NCI-H146 (cell line): ENCODE results near the gene SLC1A3.

Experiments used
- DNase-seq: peaks from one replicate; lab custom pipeline; 2025; lab: John Stamatoyannopoulos, UW

The SLC1A3 gene

DNA sequence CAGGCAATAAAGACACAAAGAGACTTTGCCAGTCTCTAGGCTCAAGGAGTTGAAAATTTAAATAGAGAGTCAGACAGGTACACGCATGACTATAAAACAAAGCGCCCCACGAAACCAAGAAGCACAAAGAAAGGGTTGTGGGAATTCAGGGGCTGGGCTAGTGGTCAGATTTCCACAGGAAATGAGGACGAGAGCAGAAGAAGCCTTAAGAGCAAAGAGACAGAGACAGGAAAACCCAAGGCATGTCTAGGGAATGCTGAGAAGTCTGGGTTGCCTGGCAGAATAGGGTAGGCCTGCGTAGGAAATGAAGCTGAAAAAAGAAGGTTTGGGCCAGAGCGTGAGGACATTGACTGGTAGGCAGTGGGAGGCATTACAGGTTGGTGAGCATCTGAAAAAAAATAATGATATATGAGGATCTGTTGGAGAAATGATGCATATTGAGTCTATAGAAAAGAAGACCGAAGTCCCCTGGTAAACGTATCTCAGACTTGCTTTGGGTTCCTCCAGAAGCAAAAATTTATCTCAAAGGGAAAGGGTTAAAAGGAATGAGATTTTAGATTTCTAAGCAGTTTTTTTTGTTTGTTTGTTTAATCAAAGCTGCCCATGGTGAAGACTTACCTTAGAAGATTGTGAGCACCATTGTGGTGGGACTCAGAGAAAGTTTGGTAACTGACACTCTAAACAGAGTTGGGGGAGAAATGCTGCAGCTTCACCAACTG, 51.8 kb downstream of the SLC1A3 start:
- DNase-seq: no peak

DNA sequence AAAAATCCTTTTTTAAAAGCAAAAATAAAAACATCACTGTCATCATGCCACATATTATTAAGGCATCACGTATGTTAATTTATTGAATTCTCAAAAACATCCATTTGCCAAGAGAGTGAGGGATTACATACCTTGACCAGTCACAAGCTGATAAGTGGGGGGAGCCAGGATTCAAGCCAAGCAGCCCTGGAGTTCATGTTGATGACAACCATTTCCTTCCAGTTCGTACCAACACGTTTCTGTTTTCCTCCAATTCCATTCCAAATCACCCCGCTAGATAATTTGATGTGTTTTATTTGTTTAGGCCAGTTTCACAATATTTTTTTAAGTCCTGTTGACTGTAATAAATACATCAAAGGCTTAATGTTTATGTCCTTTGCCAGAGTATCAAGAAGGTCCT, 53.0 kb downstream of the SLC1A3 start:
- DNase-seq: no peak

DNA sequence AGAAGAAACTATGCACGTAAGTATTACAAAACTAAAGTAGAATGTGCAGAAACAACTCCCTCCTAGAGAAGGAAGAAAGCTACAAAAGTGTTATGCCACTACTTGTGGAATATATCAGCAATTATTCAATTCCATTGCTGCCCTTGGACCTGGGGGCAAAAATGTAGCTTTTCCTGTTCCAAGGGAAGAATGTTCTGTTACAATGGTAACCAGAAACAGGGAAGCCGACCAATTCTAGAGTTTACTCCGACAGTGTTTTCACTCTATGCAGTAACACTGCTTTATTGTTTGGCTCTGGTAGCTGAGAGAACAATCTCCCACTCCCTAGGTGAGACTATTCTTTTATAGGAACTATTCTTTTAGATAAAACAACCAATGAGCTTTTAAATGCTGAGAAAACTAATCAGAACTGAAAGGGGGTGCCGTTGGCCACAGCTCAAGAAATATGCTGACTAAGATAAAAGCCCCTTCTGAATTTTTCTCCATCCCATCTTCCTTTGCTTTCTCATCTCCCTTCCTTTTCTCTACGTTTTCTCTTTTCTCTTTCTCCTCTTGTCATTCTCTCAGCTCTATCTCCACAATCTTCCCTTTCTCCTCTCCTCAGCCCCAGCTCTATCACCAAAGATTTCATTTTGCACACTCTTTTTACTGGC, 54.1 kb downstream of the SLC1A3 start:
- DNase-seq: no peak

DNA sequence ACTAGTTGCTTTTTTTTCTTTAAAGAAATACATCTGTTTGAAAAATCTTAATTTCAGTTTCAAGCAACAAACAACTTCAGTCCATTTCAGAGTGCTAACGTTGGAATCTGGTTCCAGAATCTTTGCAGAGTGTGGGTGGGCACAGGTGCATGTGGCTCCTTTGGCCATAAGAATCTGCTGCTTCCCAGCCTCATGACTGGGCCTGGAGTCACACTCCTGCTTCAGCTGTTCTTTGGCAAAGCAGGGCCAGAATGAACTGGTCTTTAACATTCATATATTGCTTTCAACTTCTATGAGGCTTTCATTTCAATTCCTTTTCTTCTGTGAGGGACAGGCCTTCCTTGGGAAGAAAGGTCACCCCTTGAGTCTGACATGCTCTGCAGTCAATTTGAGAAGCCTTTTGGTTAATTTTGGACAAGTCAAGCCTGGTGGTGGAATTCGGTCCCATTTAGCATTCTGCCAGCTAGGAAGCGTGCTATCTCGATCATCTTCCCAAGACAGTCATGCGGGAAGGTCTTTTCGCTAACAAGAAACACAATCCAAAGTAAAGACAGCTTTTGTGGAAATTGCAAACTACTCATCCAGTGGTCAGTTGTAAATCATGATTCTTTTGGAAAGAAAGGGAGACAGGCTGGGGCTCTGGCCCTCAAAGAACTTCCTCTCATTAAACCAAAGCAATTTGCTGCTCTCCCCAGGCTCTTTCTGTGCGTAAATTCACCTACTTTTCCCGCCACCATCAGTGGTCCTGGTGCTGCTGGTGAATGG, 55.2 kb downstream of the SLC1A3 start:
- DNase-seq: no peak

DNA sequence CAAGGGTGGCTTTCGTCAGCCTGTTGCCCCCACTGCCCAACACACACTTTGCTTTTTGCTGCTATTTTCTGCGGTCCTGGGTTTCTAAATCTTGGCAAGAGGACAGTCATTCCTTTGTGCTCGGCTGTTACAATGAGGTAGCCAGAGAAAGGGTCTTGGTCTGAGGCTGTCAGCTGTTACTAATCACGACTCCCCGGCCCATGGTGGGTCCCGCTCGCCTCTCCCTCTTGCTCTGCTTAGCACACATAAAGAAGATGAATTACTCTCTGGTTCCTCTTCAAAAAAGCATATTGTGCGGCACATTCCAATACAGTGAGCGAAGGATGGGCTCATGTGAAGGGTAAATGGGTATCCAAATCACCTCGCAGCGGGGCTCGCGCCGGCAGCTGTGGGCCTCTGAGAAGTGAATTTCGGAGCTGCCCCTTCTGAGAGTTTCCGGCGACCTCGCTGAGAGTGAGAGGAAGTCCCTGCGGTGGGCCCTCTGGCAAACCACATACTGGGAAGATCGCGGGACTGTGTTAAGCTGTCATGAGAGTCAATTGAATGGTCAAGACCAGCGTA, 56.0 kb downstream of the SLC1A3 start:
- DNase-seq: no peak

DNA sequence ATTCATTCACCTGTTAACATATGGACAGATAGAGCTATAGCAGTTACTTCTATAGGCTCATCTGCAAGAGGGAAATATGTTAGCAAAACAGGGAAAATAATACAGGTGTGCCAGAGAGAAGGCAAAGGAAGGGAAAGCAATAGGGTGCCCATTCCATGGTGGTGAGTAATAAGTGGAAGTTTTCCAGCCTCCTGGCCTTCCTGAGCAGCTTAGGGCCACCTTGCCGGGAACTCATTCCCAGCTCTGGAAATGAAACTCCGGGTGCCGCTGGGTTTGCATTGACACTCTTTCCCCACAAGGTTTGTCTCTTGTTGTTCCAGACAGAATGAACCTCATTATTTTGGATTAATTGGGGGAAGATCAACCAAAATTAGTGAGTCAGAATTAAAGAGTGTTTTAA, 58.4 kb downstream of the SLC1A3 start:
- no peak for DNase-seq

DNA sequence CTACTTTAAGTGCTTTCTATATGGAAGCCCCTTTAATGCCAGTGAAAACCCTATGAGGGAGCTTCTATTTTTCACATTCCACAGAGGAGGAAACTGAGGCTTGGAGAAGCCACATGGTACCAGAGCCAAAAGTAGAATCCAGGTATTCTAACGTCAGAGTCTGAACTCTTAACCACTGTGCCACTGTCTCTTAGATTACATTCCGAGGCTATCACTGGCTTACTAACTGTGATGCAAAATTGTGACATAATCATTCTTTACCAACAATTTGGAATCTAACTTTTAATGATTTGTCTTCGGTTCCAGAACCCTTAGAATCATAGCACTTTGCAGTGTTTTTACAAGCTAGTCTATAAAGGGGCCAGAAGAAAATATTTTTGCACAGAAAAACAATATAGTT, 59.2 kb downstream of the SLC1A3 start:
- no peak for DNase-seq

DNA sequence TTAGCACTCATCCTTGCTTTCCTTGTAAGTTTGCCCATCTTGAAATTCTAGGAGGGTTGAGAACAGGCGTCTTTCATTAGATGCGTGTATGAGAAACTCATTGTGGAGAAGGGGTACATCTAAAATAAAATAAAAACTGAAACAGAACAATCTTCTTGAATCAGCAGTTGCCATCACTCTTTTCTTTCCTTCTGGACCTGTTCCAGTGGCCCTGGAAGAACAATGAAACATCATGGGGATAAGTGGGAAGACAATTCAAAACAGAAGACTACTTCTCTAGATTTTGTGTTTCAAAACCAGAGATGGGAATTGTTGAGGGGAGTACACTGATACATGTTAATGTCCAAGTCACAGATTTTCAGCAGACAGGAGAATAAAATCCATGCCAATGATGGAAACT, 59.9 kb downstream of the SLC1A3 start:
- DNase-seq: no peak

DNA sequence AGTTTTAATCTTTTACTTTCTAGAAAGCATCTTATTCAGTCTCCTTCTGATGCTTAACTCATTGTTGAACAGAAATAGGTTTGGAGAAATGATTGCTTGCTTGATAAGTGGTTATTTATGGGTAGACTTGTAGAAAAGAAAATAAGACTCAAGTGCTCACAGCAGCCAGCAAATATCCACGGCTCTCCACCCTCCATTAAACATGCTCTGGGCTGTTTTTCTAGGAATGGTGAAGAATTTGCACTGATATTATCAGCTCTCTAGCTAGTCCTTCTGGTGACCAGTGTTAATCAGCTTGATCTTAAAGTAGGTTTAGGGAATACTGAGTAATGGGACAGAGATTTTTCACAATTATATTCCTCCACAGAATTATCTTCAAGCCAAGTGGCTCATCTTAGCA, 60.6 kb downstream of the SLC1A3 start:
- no peak for DNase-seq

DNA sequence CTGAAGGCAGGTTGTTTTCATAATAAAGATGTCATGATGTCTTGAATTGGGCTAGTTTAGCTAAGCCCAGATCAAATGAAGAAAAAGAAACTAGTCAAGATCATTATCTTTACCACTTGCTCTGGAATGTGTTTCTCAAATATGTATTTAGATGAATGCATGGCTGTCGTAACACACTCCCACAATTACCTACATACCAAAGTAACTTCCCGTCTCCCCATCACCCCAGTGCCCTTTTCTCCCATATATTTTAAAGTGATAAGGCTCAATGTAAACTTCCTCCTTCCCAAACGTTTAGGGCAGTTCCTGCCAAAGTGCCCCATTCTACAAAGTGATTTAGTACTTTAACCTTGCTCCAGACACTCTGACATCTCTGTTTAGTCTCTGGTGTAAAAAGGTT, 61.4 kb downstream of the SLC1A3 start:
- DNase-seq: no peak

DNA sequence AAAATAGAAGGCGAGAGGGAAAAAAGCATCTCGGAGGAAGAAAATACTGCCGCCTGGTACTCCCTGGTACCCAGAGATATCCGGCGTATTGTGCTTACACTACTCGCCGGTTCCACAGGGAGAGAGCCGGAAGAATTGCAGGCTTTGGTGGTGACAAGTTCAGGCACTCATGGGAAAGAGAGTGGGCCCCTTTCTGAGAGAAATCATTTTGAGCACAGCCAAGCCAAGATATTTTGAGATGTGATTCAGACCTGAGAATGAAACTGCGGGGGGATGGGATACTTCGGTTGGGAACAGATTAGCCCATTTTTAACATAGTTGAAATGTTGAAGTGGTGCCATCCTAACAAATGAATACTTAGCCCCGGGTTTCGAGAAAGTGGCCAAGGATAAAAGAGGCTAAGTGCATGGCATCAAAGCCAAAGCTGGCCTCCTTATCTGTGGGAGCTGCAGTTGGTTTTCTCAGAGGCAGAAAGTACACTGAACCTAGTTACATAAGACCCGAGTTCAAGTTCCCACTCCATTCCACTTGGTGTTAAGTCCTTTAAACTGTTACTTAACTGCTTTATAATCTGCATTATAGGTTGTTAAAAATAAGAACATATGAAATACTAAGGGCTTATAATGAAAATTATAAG, 62.7 kb downstream of the SLC1A3 start:
- no peak for DNase-seq

DNA sequence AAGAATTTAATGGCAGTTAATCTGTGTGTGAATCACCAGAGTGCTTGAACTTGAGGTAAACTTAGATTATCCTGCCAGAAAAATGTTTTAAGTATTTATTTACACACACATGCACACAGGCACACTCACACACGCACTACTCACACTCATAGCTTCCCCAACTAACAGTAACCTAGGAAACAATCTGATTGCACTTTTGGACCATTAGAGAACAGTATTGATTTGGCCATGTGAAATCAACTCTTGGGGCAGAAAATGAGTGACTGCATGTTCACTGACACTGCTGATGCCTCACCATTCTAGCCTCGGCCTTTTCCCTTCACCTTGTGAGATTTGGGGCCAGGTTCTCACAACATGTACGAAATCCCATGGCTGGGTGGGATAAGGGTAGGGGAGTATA, 64.1 kb downstream of the SLC1A3 start:
- no peak for DNase-seq

DNA sequence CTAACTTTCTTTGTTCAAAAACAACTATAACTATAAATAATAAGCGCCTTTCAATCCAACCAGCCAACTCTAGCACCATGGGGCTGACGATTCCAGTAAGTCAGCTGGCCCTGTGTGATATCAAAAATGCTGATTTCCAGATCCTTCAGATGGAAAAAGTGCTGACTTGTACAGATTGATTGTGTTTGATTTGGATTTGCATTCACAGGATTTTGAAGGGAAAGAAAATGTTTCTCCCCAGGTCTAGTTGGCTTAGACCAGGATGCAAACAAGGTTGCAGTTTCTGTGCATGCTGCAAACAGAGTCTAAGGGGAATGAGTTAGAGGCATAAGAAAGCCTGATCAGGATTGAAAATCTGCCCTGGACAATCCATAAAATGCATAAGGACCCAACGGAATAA, 68.9 kb downstream of the SLC1A3 start:
- no peak for DNase-seq

DNA sequence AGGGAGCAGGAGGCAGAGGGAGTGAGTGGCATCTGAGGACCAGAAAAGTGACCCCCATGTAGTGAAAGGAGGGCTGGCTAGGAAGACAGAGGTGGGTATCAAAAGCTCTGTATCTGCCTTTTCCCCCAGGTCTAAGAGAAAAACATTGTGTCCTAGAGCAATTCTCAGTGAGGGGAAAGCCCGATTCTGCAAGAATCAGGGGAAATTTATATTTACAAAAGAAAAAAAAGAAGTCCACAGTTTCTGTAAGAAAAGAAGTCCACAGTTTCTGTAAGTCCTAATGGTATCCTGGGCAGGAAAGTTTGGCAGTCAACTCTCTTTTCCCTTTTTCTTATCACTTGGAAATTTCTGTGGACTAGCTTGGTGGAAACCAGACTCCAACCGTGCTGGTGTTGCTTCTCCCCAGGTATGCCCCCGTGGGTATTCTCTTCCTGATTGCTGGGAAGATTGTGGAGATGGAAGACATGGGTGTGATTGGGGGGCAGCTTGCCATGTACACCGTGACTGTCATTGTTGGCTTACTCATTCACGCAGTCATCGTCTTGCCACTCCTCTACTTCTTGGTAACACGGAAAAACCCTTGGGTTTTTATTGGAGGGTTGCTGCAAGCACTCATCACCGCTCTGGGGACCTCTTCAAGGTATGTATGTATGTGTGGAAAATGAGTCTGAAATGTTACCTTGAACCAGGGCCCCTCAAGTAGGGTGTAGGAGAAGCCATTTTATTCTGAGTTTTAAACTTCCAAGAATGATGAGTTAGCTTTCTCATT, 73.0 kb downstream of the SLC1A3 start:
- DNase-seq: no peak

DNA sequence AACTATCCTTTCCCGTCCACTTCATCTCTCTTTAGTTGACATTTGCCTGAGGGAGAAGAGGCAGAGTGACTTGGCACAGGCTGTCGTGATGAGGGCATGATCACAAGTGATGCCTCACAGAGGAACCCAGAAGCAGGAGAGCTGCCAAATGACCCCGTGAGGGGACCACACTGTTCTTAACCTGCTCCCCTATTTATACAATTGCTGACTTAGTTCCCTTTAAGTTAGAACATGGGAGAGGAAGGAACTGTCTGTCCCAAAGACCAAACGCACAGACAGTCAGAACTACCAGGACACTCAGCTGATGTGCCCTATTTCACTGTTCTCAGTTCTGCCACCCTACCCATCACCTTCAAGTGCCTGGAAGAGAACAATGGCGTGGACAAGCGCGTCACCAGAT, 73.7 kb downstream of the SLC1A3 start:
- DNase-seq: no peak

DNA sequence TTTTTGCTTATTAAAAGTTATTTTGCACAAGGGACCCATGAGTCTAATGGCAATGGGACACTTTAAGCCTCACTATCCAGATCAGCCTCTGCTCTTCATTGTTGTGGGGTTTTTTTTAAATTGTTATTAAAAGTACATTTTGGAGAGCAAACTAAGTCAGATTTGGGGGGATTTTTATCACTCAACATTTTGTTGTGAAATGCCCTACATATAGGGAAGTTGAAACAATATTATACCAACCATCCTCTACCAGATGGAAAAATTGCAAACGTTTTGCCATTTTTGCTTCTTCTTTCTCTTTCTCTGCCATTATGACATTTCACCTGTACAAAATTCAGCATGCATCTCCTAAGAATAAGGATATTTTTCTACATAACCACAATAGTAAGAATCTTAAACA, 75.3 kb downstream of the SLC1A3 start:
- no peak for DNase-seq

DNA sequence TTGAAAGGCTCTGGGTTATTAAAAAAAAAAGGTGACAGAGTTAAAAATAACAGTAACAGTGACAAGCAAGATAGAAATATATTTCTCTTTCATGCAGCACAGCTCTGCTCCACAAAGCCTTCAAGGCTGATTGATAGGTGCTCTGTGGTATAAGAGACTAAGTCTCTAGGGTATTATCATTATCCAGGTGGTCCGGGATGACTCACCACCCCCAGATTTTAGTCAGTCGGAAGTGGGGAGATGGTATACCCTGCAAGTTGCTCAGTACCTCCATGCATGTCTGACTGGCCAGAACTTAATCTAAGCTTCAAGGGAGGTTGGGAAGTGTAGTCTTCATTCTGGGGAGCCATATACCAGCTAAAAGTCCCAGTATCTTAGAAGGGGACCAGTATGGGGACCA, 76.1 kb downstream of the SLC1A3 start:
- DNase-seq: no peak

DNA sequence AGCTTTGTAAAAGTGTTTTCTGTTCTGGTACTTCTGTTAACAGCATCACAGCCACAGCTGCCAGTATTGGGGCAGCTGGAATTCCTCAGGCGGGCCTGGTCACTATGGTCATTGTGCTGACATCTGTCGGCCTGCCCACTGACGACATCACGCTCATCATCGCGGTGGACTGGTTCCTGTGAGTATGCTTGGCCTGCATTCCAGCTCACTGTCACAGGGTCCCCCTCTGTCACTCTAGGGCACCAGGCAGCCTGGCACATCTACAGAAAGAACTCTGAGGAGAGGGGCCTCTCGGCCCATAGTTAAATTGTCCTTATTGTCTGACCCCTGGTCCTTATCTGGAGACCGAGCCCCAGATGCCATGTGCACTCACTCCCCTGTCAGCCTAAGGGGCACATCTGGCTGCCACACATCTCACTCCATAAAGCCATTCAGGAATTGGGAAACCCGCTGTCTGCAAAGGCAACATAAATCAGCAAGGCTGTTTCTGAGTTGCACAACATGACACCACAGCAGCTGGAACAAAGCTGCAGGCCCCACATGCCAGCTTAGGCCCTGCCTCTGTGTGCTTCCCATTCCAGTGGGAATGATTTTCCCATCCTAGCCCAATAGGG, 77.5 kb downstream of the SLC1A3 start:
- DNase-seq: no peak

DNA sequence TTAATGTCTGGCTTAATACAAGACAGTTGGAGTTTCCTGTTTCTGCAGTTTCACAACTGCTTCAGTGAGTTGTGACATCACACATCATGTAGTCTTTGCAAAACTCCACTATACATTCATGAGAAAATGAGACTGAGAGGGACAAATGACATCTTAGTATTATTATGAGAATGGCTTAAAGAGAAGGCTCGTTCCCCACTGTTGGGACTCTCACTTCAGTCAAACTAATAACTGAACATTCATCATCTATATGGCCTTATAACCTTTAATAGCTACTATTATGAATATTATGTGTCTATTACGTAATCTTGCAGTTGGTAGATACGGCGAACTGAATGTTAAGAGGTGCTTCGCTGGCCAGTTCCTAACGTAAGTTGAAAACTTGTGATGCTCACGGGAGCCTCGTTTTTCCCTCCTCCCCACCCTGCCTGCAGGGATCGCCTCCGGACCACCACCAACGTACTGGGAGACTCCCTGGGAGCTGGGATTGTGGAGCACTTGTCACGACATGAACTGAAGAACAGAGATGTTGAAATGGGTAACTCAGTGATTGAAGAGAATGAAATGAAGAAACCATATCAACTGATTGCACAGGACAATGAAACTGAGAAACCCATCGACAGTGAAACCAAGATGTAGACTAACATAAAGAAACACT, 79.4 kb downstream of the SLC1A3 start:
- no peak for DNase-seq

DNA sequence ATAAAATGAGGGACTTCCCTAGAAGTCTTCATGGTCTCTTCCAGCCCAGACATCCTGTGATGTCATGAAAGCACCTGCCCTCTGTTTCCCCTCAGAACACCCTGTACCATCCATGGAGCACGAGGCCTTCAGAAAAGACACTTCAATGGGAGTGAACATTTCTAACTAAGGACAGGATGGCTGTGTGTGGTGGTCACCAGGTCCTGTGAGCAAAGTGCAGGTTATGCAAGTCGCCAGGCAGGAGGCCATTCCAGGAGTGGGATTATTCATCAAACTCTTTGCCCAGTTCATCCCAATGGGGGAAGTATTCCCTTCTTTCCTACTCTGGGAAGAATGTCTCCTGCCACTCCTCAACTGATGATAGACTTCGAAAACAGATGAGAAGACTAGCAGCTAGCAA, 80.5 kb downstream of the SLC1A3 start:
- no peak for DNase-seq

DNA sequence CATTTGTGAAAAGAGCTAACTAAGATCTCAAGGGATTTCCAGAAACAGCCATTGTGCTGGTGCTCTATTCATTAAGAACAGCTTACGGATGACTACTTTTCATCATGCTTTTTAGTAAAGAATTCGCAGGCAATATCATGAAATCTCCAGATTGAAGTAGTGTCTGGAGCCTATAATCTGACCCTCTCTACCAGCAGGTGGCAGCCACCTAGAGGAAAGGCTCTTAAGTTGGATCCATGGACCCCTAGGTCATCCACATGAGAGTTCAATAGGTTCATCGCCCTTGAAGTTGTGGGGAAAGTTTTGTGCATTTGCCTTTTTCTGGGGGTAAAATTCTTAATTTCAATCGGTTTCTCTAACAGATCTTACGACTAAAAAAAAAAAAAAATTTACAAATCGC, 82.3 kb downstream of the SLC1A3 start:
- DNase-seq: no peak
